H1 (cell line): ENCODE measurements around the gene CRB2.

Experiments
- BCL11A ChIP-seq, 2 experiments: IDR thresholded peaks; one replicate each; pipeline ENCODE4 v1.6.1; 2011; ENCODE audit warnings: low read depth in 2 of 2, low read length in 2 of 2, mild to moderate bottlenecking in 2 of 2
- CHD1 ChIP-seq: IDR thresholded peaks from 2 replicates; pipeline ENCODE4 v1.6.1; 2012; ENCODE audit warnings: low read depth, low read length, improper control_type of control experiment
- JUND ChIP-seq: IDR thresholded peaks from 2 replicates; pipeline ENCODE4 v1.6.1; 2011; ENCODE audit warnings: mild to moderate bottlenecking, improper control_type of control experiment, low read length
- RFX5 ChIP-seq: IDR thresholded peaks from 2 replicates; pipeline ENCODE4 v1.6.1; 2011; ENCODE audit warnings: low read depth, low read length, improper control_type of control experiment, borderline replicate concordance
- SP2 ChIP-seq: IDR thresholded peaks from 2 replicates; pipeline ENCODE4 v1.6.1; 2012; ENCODE audit warnings: mild to moderate bottlenecking, low read length, inconsistent platforms
- ZNF274 ChIP-seq: IDR thresholded peaks from 2 replicates; pipeline ENCODE4 v1.7.0; 2012; ENCODE audit warnings: low read length, borderline replicate concordance; ENCODE audit errors: extremely low read depth
- TF ChIP-seq, protein P1 (sequence below), 3 experiments: IDR thresholded peaks; 1 replicate in 2 of 3; 2 replicates in 1 of 3; pipeline versions ENCODE4 v1.5.1 to v1.6.1; 2011; ENCODE audit warnings: low read length in 3 of 3, mild to moderate bottlenecking in 3 of 3, inconsistent platforms in 2 of 3, low read depth in 1 of 3, moderate library complexity in 1 of 3; ENCODE audit not compliant: insufficient read depth in 1 of 3; ENCODE audit errors: control extremely low read depth in 1 of 3

DNA sequence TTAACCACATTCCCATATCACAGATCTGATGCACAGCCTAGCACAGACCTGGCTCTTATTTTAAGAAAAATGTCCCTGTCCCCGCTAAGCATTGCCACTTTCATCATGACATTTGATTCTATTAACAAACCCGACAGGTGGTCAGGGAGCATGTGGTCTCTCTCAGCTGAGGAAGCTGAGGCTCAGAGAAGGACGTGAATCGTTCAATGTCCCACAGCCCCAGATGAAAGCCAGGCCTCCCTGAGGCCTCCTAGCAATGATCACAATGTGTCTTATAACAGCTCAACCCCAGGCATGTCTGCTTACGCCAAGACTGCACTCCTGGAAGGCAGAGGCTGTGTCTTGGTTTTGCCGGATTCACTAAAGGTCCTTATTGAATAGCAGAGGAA is 10.4 kb upstream of the CRB2 start:
- TF ChIP-seq ZNF274: no peak
- TF ChIP-seq, protein P1, sequence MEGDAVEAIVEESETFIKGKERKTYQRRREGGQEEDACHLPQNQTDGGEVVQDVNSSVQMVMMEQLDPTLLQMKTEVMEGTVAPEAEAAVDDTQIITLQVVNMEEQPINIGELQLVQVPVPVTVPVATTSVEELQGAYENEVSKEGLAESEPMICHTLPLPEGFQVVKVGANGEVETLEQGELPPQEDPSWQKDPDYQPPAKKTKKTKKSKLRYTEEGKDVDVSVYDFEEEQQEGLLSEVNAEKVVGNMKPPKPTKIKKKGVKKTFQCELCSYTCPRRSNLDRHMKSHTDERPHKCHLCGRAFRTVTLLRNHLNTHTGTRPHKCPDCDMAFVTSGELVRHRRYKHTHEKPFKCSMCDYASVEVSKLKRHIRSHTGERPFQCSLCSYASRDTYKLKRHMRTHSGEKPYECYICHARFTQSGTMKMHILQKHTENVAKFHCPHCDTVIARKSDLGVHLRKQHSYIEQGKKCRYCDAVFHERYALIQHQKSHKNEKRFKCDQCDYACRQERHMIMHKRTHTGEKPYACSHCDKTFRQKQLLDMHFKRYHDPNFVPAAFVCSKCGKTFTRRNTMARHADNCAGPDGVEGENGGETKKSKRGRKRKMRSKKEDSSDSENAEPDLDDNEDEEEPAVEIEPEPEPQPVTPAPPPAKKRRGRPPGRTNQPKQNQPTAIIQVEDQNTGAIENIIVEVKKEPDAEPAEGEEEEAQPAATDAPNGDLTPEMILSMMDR (IDR thresholded peaks at IDR 0.05; ENCODE audit: control extremely low read depth in 1 of 3, insufficient read depth in 1 of 3, low read depth in 1 of 3, low read length in 3 of 3): no peak
- no peak for TF ChIP-seq RFX5
- TF ChIP-seq CHD1: no peak
- TF ChIP-seq JUND: no peak
- no peak for TF ChIP-seq BCL11A (IDR thresholded peaks at IDR 0.05; ENCODE audit: low read depth in 2 of 2, low read length in 2 of 2)
- TF ChIP-seq SP2: no peak
